A673 (cell line): ENCODE measurements around the gene FAM13A.

Source experiments
- CTCF ChIP-seq: fragments of 300-800, 200-600 bp; sonication (generic); conservative IDR thresholded peaks from 2 replicates; pipeline ENCODE4 v1.5.1; 2017; ENCODE audit warnings: low read depth, mild to moderate bottlenecking, antibody characterized with exemption, low read length, moderate library complexity, mixed read lengths
- EZH2 ChIP-seq: fragments of 200-600 bp; sonication (generic); IDR thresholded peaks from 2 replicates; pipeline ENCODE4 v1.6.1; 2017; ENCODE audit warnings: borderline replicate concordance, low read depth, mild to moderate bottlenecking, mixed read lengths, antibody characterized with exemption, low read length; ENCODE audit not compliant: poor library complexity, severe bottlenecking

GRCh38 chr4:89067417-89067816 is 10.4 kb upstream of the FAM13A start:
- TF ChIP-seq CTCF (no peak), EZH2 (no peak)
